GM18499 (cell line): Measurements from ENCODE around the gene MPIG6B.
"Not testable (repeated sequence)": the region's sequence is repeated elsewhere in the genome, so short reads cannot be mapped to it uniquely, and the experiment has no call there.

Experiments
- ATAC-seq: cut with Tn5 transposase; IDR thresholded peaks from one replicate; pipeline ENCODE4 v1.9.1; 2021; ENCODE audit warnings: moderate number of reproducible peaks; ENCODE audit not compliant: insufficient read depth, unreplicated experiment

The MPIG6B gene

DNA sequence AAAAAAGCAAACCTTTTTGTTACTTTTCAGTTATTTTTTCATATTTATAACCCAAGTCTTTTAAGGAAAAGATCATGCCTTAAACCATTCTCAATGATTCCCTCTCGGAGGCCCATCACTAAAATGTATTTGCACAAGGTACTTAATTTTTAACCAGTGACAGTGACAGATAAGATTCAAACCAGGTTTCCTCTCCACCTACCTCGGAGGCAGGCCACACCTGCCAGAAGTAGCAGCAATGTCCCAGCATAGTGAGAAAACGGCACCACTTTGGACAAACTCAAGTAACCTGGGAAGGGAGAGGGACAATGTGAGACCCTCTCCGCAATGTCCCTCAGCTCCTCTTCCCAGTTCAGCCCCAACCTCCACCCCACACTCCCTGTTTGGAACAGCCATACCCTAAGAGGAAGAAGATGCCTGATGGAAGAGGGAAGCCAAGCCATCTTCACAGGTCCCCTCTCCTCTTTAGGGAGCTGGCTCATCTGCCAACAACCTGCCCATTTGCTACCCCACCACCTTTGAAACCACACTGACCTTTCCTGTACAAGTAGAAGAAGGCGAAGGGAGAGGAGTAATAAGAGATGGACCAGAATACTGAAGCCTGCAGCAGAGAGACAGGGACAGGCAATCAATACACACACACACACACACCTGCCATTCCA is 22.3 kb upstream of the MPIG6B start:
- ATAC-seq: no peak

GRCh38 chr6:31701666-31702404 is 21.3 kb upstream of the MPIG6B start:
- ATAC-seq: no peak

GRCh38 chr6:31702405-31702818 is 20.8 kb upstream of the MPIG6B start:
- no peak for ATAC-seq

GRCh38 chr6:31702819-31703716 is 20.1 kb upstream of the MPIG6B start, which contains the start of gene ABHD16A:
TSS of gene ABHD16A (minus strand) at chr6:31703324. CDS start at chr6:31703281, 43 bp downstream.
- no peak for ATAC-seq

DNA sequence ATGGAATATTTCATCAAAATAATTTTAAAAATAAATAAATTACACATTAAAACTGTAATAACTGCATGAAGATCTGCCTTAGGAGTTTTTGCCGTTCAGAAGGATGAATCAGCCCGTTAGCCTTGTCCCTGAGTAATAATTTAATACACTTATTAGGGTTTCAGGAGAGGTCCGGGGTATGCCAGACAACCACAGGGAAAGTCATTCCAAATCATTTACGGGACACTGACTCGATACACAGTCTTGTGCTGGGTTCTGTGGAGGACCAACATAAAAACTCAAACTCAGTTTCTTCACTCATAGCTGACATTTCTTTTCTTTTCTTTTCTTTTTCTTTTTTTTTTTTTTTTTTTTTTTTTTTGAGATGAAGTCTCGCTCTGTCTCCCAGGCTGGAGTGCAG is 17.2 kb upstream of the MPIG6B start:
- no peak for ATAC-seq

DNA sequence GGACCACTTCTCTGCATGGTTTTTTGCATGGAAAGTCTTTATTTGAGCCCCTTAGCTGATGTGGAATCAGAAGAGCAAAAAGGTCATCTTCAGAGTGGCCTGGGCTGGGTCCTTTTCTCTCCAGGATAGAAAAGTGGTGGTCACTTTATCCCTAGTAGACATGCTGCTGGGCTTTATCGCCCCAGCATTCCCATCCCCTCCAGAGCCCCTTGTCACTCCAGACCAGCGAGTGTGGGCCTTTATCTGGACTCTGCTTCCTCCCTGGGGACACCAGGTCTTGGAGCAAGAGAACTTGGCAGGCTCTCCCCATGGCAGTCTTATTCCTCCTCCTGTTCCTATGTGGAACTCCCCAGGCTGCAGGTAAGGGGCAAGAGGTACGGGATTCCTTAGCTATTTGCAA is 16.6 kb upstream of the MPIG6B start, which contains the start of gene LY6G6F:
Gene LY6G6F, plus strand, starts transcription at position 268 of the 400 bp plus-strand sequence. Its CDS starts 41 bp downstream, at position 309.
- ATAC-seq: no peak

- no peak for ATAC-seq
Observed at GRCh38 chr6:31707701-31708100, 15.5 kb upstream of the MPIG6B start.

DNA sequence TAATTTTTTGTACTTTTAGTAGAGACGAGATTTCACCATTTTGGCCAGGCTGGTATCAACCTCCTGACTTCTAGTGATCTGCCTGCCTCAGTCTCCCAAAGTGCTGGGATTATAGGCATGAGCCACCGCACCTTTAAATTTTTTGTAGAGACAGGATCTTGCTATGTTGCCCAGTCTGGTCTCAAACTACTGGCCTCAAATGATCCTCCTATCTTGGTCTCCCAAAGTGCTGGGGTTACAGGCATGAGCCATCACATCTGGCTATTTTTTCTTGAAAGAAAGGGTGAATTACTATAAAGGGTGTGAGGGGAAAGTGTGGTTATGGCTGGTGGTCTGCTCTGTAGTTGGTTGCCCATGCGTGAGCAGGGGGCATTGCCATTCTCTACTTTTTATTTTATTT is 14.9 kb upstream of the MPIG6B start:
- no peak for ATAC-seq

GRCh38 chr6:31709157-31709556 is 14.0 kb upstream of the MPIG6B start:
- not testable (repeated sequence) for ATAC-seq

- ATAC-seq: no peak
Observed at GRCh38 chr6:31710523-31711219, 12.5 kb upstream of the MPIG6B start.

GRCh38 chr6:31711233-31711632 is 11.9 kb upstream of the MPIG6B start:
- no peak for ATAC-seq

- no peak for ATAC-seq
Observed at GRCh38 chr6:31712296-31712695, 10.9 kb upstream of the MPIG6B start.

DNA sequence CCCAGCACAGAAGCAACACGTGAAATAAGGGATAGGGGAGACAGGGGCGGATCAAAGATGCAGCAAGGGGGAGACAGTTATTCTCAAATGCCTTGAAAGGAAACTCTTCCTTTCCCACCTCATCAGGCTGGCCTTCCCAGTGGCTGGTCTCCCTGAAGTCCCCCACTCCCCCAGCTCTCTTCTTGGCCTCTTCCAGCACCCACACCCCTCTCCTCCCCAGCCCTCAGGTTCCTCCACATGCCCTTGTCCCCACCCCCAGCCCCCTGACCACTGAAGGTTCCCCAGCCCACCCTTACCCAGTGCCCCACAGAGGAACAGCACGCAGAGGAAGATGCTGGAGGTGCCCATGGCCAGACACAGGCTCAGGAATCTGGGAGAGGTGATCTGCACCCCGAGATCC is 9.7 kb upstream of the MPIG6B start:
- ATAC-seq: no peak

DNA sequence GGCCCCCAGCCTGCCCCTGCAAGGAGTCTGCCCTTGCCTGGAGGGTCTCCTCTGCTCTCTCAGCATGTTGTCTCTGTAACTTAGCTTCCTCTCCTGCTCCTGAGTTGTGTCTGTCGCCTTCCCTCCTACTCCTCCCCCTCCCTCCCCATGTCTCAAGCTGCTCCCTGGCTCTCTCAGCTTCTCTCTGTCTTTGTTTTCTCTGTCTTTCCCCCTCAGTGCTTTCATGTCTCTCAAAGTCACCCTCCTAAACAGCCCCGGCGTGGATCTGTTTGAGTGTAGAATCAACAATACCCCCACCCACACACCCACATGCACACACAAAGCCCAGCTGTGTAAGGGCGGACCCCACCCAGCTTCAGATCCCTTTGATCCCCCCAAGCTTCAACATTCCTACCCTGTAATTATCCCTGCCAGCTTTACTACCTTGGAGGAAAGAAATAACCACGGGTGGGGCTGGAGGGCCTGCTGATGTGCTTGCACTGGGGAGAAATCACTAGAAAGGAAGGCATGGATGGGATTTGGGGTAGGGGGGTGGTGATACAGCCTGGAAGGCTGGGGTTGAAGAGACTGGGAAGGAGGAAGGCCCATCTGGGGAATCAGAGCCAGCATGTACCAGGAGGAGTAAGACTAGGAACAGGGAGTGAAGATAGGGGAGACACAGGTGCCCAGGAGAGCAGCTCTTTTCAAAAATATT is 9.0 kb upstream of the MPIG6B start:
- no peak for ATAC-seq

DNA sequence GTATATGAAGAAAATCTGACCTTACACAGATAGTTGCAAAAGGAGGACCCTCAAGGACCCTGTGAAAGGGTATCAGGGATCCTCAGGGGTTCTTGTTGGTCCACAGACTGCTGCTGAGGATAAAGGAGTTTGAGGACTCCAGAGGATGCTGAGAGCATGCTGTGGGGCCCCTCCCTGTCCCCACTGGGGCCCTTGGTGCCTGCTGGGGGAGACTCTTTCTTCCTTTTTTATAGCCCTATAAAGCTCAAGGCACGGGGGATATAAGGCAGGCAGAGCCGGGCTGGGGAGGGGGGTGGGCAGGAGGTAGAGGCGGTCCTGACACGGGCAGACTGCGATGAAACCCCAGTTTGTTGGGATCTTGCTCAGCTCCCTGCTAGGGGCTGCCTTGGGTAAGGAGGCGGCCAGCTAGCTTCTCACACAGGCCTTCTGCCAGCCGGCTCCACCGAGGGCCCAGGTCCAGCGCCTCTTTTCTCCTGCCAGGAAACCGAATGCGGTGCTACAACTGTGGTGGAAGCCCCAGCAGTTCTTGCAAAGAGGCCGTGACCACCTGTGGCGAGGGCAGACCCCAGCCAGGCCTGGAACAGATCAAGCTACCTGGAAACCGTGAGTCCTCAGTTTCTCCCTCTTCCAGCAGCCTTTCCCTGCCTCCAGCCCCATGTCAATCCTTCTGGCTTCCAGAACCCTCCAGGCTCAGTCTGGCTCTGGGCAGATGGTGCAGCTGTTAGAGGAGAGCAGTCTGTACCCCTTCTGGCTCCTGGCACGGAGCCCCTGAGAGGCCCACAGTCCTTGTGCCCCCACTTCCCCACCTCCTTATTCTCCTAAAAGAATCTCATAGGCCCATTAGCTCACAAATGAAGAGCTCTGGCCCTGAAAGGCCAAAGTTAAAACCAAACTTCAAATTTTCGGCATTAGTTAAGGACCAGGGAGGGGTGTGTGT is 7.9 kb upstream of the MPIG6B start, which contains the start of gene LY6G6D:
Gene LY6G6D, plus strand, starts transcription at position 327 of the 937 bp plus-strand sequence. Its CDS starts 8 bp downstream, at position 335.
- no peak for ATAC-seq

- ATAC-seq: no peak
Observed at GRCh38 chr6:31717499-31718222, 5.5 kb upstream of the MPIG6B start.

DNA sequence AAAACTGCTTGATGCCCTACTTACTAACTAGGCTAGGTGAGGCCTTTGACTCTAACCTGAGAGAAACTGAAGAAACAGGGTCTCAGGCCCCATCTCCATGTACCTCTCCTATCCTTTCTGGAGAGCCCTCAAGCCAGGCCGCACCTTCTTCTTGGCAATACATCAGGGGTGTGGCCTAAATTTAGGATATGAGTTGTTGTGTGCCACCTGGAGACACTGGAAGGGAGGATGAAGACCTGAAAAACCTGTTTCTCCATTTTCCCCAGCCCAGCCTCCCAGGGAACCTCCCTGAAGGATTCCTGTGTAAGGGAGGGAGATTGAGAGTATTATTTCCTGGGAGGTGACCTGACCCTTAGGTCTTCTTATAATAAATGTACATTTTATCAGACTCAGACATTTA is 4.9 kb upstream of the MPIG6B start:
- no peak for ATAC-seq

- ATAC-seq: no peak
Observed at GRCh38 chr6:31719001-31719400, 4.2 kb upstream of the MPIG6B start.
